Islet precursor cell (in vitro differentiated cells): ENCODE results near the gene ANXA2R.
"Not testable (repeated sequence)": the region's sequence is repeated elsewhere in the genome, so short reads cannot be mapped to it uniquely, and the experiment has no call there.

Experiments used
- DNase-seq: peaks from one replicate; pipeline ENCODE4 v3.0.0-alpha.2; 2018

Gene ANXA2R

GRCh38 chr5:43027054-43027785, 12.9 kb downstream of the ANXA2R start:
- no peak for DNase-seq

GRCh38 chr5:43025184-43025950, 14.8 kb downstream of the ANXA2R start:
- DNase-seq, result not testable (repeated sequence)

- DNase-seq, result no peak
Measured at GRCh38 chr5:43024217-43024616, 15.9 kb downstream of the ANXA2R start.

- no peak for DNase-seq
Measured at GRCh38 chr5:43021151-43021550, 19.0 kb downstream of the ANXA2R start.

GRCh38 chr5:43020399-43020746, 19.7 kb downstream of the ANXA2R start:
- DNase-seq, result no peak

GRCh38 chr5:43019614-43020398, 20.3 kb downstream of the ANXA2R start:
- peak; percentile 81 for DNase-seq

GRCh38 chr5:43019291-43019613, 20.9 kb downstream of the ANXA2R start:
- DNase-seq, result no peak

GRCh38 chr5:43017428-43017815, 22.7 kb downstream of the ANXA2R start:
- peak; percentile 67 for DNase-seq

- no peak for DNase-seq
Measured at GRCh38 chr5:43016217-43016779, 23.8 kb downstream of the ANXA2R start.

- no peak for DNase-seq
Measured at GRCh38 chr5:43014522-43014921, 25.6 kb downstream of the ANXA2R start.

- DNase-seq, result no peak
Measured at GRCh38 chr5:43010935-43011315, 29.2 kb downstream of the ANXA2R start.

GRCh38 chr5:43008363-43009153, 31.6 kb downstream of the ANXA2R start:
- peak; percentile 93 for DNase-seq

GRCh38 chr5:43007911-43008362, 32.2 kb downstream of the ANXA2R start:
- DNase-seq, result peak; percentile 90

GRCh38 chr5:43007246-43007910, 32.7 kb downstream of the ANXA2R start:
- DNase-seq, result peak; percentile 91

- no peak for DNase-seq
Measured at GRCh38 chr5:43006424-43007202, 33.5 kb downstream of the ANXA2R start.

GRCh38 chr5:43005031-43005430, 35.1 kb downstream of the ANXA2R start:
- DNase-seq, result no peak

- no peak for DNase-seq
Measured at GRCh38 chr5:43001748-43002147, 38.4 kb downstream of the ANXA2R start.

- peak; percentile 54 for DNase-seq
Measured at GRCh38 chr5:43000914-43001313, 39.2 kb downstream of the ANXA2R start.

- peak; percentile 89 for DNase-seq
Measured at GRCh38 chr5:43000111-43000840, 39.8 kb downstream of the ANXA2R start.

GRCh38 chr5:42995360-42995751, 44.8 kb downstream of the ANXA2R start:
- DNase-seq, result no peak
